Left lung (tissue), 10 donors: ENCODE results near the gene ACER3. TPM values are rescaled to one million over a fixed set of nuclear protein-coding genes. Genes with fewer than 3 reads are reported as not detected.

Experiments used
- ATAC-seq: fragments of 200-7000 bp; cut with Tn5 transposase; one replicate; pipeline ENCODE4 v1.9.1; 2020; ENCODE audit warnings: moderate library complexity
- DNase-seq, 4 donors: peaks; one replicate each; pipeline ENCODE4 v3.0.0-alpha.2; 2013 to 2020
- H3K27ac ChIP-seq, 2 donors: fragments of 200-600 bp; sonication (generic) in 1 of 2; one replicate each; pipeline versions ENCODE4 v1.5.0 to v1.8.0; 2020 to 2021
- H3K27me3 ChIP-seq, 2 donors: fragments of 200-600 bp; sonication (generic) in 1 of 2; one replicate each; pipeline versions ENCODE4 v1.5.0 to v1.8.0; 2020 to 2021
- H3K36me3 ChIP-seq, 2 donors: fragments of 200-600 bp; sonication (generic) in 1 of 2; one replicate each; pipeline versions ENCODE4 v1.5.0 to v1.8.0; 2020 to 2021
- H3K4me1 ChIP-seq, 2 donors: fragments of 200-600 bp; one replicate each; pipeline ENCODE4 v1.8.0; 2021
- H3K4me3 ChIP-seq, 2 donors: fragments of 200-600 bp; sonication (generic) in 1 of 2; one replicate each; pipeline versions ENCODE4 v1.5.0 to v1.8.0; 2020 to 2021; ENCODE audit warnings: mild to moderate bottlenecking in 1 of 2
- H3K9me3 ChIP-seq, 2 donors: fragments of 200-600 bp; sonication (generic) in 1 of 2; one replicate each; pipeline versions ENCODE4 v1.5.0 to v1.8.0; 2020 to 2021
- CTCF ChIP-seq, 2 donors: fragments of 200-600 bp; sonication (generic) in 1 of 2; IDR thresholded peaks; one replicate each; pipeline versions ENCODE4 v1.5.0 to v1.8.0; 2021; ENCODE audit warnings: antibody characterized with exemption in 2 of 2
- intact Hi-C, 2 donors: fragments of 100-400 bp; cut with DNase I; formaldehyde crosslinking; loops; one replicate each; pipeline versions ENCODE4 v1.11.2 to v1.14.2; 2022
- polyA plus RNA-seq, 6 donors: library from polyadenylated mRNA; unstranded; fragments of 120-200 nt; gene quantifications; one replicate each; pipeline ENCODE4 v1.2.1, GENCODE V29; 2013; ENCODE audit not compliant: insufficient read length in 6 of 6
- total RNA-seq, 2 donors: library from RNA; stranded (reverse); fragmentation: NEBNext Ultra II Directional; extraction: Animal tissue kit (Norgen Biotek cat#: 25700); gene quantifications; one replicate each; pipeline ENCODE4 v1.2.1, GENCODE V29; 2021
- donor health status: DM: no; HTN: yes; CAD: no.
- donor health status: DM: no; HTN: no; CAD: no.

The ACER3 gene
- total and polyA plus RNA-seq, 8 donors: 17.5 to 46.5 (median 24.6) TPM

DNA sequence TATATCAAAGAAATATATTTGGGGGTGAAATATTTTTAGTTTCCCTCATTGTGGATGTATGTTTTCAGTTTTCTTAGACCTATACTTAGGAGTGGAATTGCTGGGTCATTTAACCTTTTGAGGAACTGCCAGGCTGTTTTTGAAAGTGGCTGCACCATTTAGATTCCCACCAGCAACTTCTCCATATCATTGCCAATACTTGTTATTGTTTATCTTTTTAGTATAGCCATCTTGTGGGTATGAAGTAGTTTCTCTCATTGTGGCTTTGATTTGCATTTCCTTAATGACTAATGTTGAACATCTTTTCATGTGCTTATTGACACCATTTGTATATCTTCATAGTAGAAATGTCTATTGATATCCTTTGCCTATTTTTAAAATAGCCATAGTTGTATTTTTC is 111.3 kb downstream of the ACER3 start:
- intact Hi-C loops: no loop called here
- DNase-seq: no peak
- H3K4me1 ChIP-seq: no peaks in the 10 kb centered on the region
- no peak overlapping the region for H3K27ac ChIP-seq
- no peaks in the 10 kb centered on the region for H3K27me3 ChIP-seq
- no peak for ATAC-seq
- H3K36me3 ChIP-seq: peaks cover 0 to 10% of the 10 kb centered on the region in 2 donors
- no peak for TF ChIP-seq CTCF (IDR thresholded peaks at IDR 0.05)
- H3K9me3 ChIP-seq: peaks cover 0 to 18% of the 10 kb centered on the region in 2 donors
- no peak overlapping the region for H3K4me3 ChIP-seq

- Histone ChIP-seq H3K4me3 (no peak overlapping the region), H3K27ac (no peak overlapping the region), H3K9me3 (peaks cover 0 to 23% of the 10 kb centered on the region in 2 donors), H3K4me1 (no peaks in the 10 kb centered on the region), H3K36me3 (peaks cover 0 to 29% of the 10 kb centered on the region in 2 donors), H3K27me3 (no peaks in the 10 kb centered on the region)
- ATAC-seq: no peak
- no peak for DNase-seq
- intact Hi-C loops: no loop called here
- TF ChIP-seq CTCF (IDR thresholded peaks at IDR 0.05): no peak
Observed at GRCh38 chr11:76974179-76974891, 113.6 kb downstream of the ACER3 start.

DNA sequence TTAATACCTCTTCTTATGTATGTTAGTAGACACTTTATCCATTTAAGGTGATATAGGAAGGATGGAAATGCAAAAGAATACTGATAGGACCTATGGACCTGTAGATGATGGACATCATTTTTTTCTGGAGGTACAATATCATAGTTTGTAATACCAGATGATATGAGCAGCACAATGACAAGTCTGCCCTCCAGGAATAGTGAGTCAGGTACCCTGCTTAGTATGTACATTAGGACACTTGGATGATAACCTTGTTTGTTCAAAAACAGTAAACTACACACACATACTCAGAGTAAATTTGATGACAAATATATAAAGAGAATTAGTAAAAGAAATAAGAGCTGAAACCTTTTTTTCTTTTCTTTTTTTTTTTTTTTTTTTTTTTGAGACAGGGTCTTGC is 114.8 kb downstream of the ACER3 start:
- TF ChIP-seq CTCF (IDR thresholded peaks at IDR 0.05): no peak
- no peak overlapping the region for H3K27ac ChIP-seq
- H3K36me3 ChIP-seq: peaks cover 0 to 29% of the 10 kb centered on the region in 2 donors
- H3K9me3 ChIP-seq: peaks cover 0 to 19% of the 10 kb centered on the region in 2 donors
- no peaks in the 10 kb centered on the region for H3K27me3 ChIP-seq
- ATAC-seq: no peak
- H3K4me1 ChIP-seq: no peaks in the 10 kb centered on the region
- no peak for DNase-seq
- intact Hi-C loops: no loop called here
- no peak overlapping the region for H3K4me3 ChIP-seq

GRCh38 chr11:76977791-76978190 is 117.1 kb downstream of the ACER3 start:
- Histone ChIP-seq H3K4me1 (no peaks in the 10 kb centered on the region), H3K4me3 (no peak overlapping the region), H3K36me3 (peaks cover 0 to 28% of the 10 kb centered on the region in 2 donors), H3K27ac (no peak overlapping the region), H3K9me3 (peaks cover 0 to 5% of the 10 kb centered on the region in 2 donors), H3K27me3 (no peaks in the 10 kb centered on the region)
- no peak for TF ChIP-seq CTCF (IDR thresholded peaks at IDR 0.05)
- ATAC-seq (no peak), DNase-seq (no peak)
- intact Hi-C loops: no loop called here

DNA sequence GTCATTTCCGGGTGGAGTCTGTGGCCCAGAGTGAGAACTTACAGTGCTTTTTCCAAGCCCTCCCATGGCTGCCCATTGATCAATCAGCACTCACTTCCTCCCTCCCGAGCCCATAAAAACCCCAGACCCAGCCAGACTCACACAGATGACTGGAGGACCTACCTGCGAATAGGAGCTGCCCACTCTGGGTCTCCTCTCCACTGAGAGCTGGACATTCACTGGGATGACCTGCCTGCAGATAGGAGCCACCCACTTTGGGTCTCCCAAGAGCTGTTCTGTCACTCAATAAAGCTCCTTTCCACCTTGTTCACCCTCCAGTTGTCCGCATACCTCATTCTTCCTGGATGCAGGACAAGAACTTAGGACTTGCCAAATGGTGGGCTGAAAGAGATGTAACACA is 117.5 kb downstream of the ACER3 start:
- Histone ChIP-seq H3K27ac (no peak overlapping the region), H3K36me3 (peaks cover 0 to 23% of the 10 kb centered on the region in 2 donors), H3K27me3 (no peaks in the 10 kb centered on the region), H3K9me3 (peaks cover 0 to 5% of the 10 kb centered on the region in 2 donors), H3K4me3 (no peak overlapping the region), H3K4me1 (no peaks in the 10 kb centered on the region)
- DNase-seq: no peak
- ATAC-seq: no peak
- intact Hi-C loops: no loop called here
- TF ChIP-seq CTCF (IDR thresholded peaks at IDR 0.05): no peak
